CD4-positive, alpha-beta T cell treated with Interferon gamma for 1 hour (primary cell): ENCODE measurements around the gene ENTR1.

ENCODE experiments used
- DNase-seq: peaks from one replicate; pipeline ENCODE4 v3.0.0-alpha.2; 2020

ENTR1 gene

GRCh38 chr9:136375096-136375495 lies 35.3 kb downstream of the ENTR1 start:
- DNase-seq: no peak

- DNase-seq: no peak
Observed at GRCh38 chr9:136374183-136374575, 36.2 kb downstream of the ENTR1 start.

GRCh38 chr9:136373300-136374182 lies 36.9 kb downstream of the ENTR1 start, which contains the start of gene CARD9:
Gene CARD9 (minus strand): TSS chr9:136373669. CDS start chr9:136372078, 1,591 bp downstream.
- DNase-seq: peak; percentile 43

GRCh38 chr9:136372561-136373299 lies 37.7 kb downstream of the ENTR1 start:
- peak; percentile 53 for DNase-seq

- DNase-seq: no peak
Observed at GRCh38 chr9:136372006-136372405, 38.4 kb downstream of the ENTR1 start.

GRCh38 chr9:136371533-136371880 lies 38.9 kb downstream of the ENTR1 start:
- DNase-seq: no peak

- no peak for DNase-seq
Observed at GRCh38 chr9:136370687-136371532, 39.5 kb downstream of the ENTR1 start.

- DNase-seq: no peak
Observed at GRCh38 chr9:136370037-136370436, 40.4 kb downstream of the ENTR1 start.

- DNase-seq: no peak
Observed at GRCh38 chr9:136368190-136368589, 42.2 kb downstream of the ENTR1 start.

GRCh38 chr9:136367296-136368145 lies 42.9 kb downstream of the ENTR1 start:
- no peak for DNase-seq

- no peak for DNase-seq
Observed at GRCh38 chr9:136366826-136367225, 43.6 kb downstream of the ENTR1 start.

- peak; percentile 19 for DNase-seq
Observed at GRCh38 chr9:136365775-136366222, 44.6 kb downstream of the ENTR1 start.

- DNase-seq: no peak
Observed at GRCh38 chr9:136364942-136365774, 45.3 kb downstream of the ENTR1 start.

- DNase-seq: no peak
Observed at GRCh38 chr9:136363949-136364748, 46.3 kb downstream of the ENTR1 start.

GRCh38 chr9:136363106-136363948 lies 47.1 kb downstream of the ENTR1 start, which contains the start of gene DNLZ:
Gene DNLZ (minus strand): TSS chr9:136363744. CDS start chr9:136363714, 30 bp downstream.
- peak; percentile 92 for DNase-seq

- no peak for DNase-seq
Observed at GRCh38 chr9:136362450-136362784, 48.0 kb downstream of the ENTR1 start.

- DNase-seq: no peak
Observed at GRCh38 chr9:136361754-136362449, 48.5 kb downstream of the ENTR1 start.

GRCh38 chr9:136361047-136361753 lies 49.2 kb downstream of the ENTR1 start:
- no peak for DNase-seq
